H9 (cell line): ENCODE measurements around the gene GPR84. TPM values are rescaled to one million over a fixed set of nuclear protein-coding genes. Genes with fewer than 3 reads are reported as not detected.

ENCODE experiments used
- DNase-seq: peaks from one replicate; pipeline ENCODE4 v3.0.0-alpha.2; 2017
- H2AFZ ChIP-seq: one replicate; pipeline ENCODE4 v1.6.1; 2013; ENCODE audit warnings: mild to moderate bottlenecking, low read length, control low read depth, moderate library complexity
- H2AK5ac ChIP-seq: 2 replicates; pipeline ENCODE4 v1.6.1; 2013; ENCODE audit warnings: low read length, control low read depth, mixed read lengths; ENCODE audit not compliant: insufficient read length
- H2BK120ac ChIP-seq: one replicate; pipeline ENCODE4 v1.6.1; 2013; ENCODE audit warnings: low read depth, mild to moderate bottlenecking, low read length, control low read depth, inconsistent platforms; ENCODE audit not compliant: poor library complexity, severe bottlenecking
- H2BK12ac ChIP-seq: 2 replicates; pipeline ENCODE4 v1.6.1; 2013; ENCODE audit warnings: low read length, control low read depth, mixed read lengths, low read depth; ENCODE audit not compliant: insufficient read length
- H2BK15ac ChIP-seq: 2 replicates; pipeline ENCODE4 v1.6.1; 2013; ENCODE audit warnings: low read depth, low read length, control low read depth
- H2BK20ac ChIP-seq: one replicate; pipeline ENCODE4 v1.6.1; 2013; ENCODE audit warnings: low read depth, mild to moderate bottlenecking, low read length, control low read depth, inconsistent platforms; ENCODE audit not compliant: poor library complexity, severe bottlenecking
- H2BK5ac ChIP-seq: 2 replicates; pipeline ENCODE4 v1.6.1; 2013; ENCODE audit warnings: low read length, control low read depth, mixed read lengths; ENCODE audit not compliant: insufficient read length
- H3K14ac ChIP-seq: 2 replicates; pipeline ENCODE4 v1.6.1; 2013; ENCODE audit warnings: low read length, control low read depth; ENCODE audit not compliant: insufficient read depth
- H3K18ac ChIP-seq: 2 replicates; pipeline ENCODE4 v1.6.1; 2013; ENCODE audit warnings: low read depth, mild to moderate bottlenecking, mixed read lengths, low read length, control low read depth; ENCODE audit not compliant: insufficient read length
- H3K23ac ChIP-seq: 2 replicates; pipeline ENCODE4 v1.6.1; 2013; ENCODE audit warnings: low read length, control low read depth, mixed read lengths, low read depth; ENCODE audit not compliant: insufficient read length
- H3K23me2 ChIP-seq: 2 replicates; pipeline ENCODE4 v1.6.1; 2013; ENCODE audit warnings: low read depth, mild to moderate bottlenecking, mixed read lengths, low read length, control low read depth; ENCODE audit not compliant: insufficient read length, poor library complexity, severe bottlenecking
- H3K27ac ChIP-seq: 2 replicates; pipeline ENCODE4 v1.5.1; 2013; ENCODE audit warnings: low read length, control low read depth, mixed read lengths, low read depth; ENCODE audit not compliant: insufficient read length
- H3K27me3 ChIP-seq: 2 replicates; pipeline ENCODE4 v1.6.1; 2013; ENCODE audit warnings: low read length, control low read depth, inconsistent platforms; ENCODE audit not compliant: insufficient read depth
- H3K4ac ChIP-seq: 2 replicates; pipeline ENCODE4 v1.6.1; 2013; ENCODE audit warnings: low read depth, mild to moderate bottlenecking, control low read depth, inconsistent platforms, low read length, moderate library complexity
- H3K4me1 ChIP-seq: 2 replicates; pipeline ENCODE4 v1.6.1; 2013; ENCODE audit warnings: low read length, control low read depth, inconsistent platforms; ENCODE audit not compliant: insufficient read depth
- H3K4me2 ChIP-seq: 2 replicates; pipeline ENCODE4 v1.6.1; 2013; ENCODE audit warnings: low read length, control low read depth, mixed read lengths; ENCODE audit not compliant: insufficient read length, insufficient read depth
- H3K56ac ChIP-seq: 2 replicates; pipeline ENCODE4 v1.6.1; 2013; ENCODE audit warnings: low read depth, mild to moderate bottlenecking, mixed read lengths, low read length, control low read depth; ENCODE audit not compliant: insufficient read length
- H3K79me1 ChIP-seq: 2 replicates; pipeline ENCODE4 v1.6.1; 2013; ENCODE audit warnings: low read depth, mild to moderate bottlenecking, moderate library complexity, low read length, control low read depth, inconsistent platforms; ENCODE audit not compliant: insufficient read depth, poor library complexity, severe bottlenecking
- H3K79me2 ChIP-seq: 2 replicates; pipeline ENCODE4 v1.6.1; 2013; ENCODE audit warnings: low read length, control low read depth, inconsistent platforms; ENCODE audit not compliant: insufficient read depth
- H3K9ac ChIP-seq: 2 replicates; pipeline ENCODE4 v1.6.1; 2013; ENCODE audit warnings: low read length, control low read depth, mixed read lengths; ENCODE audit not compliant: insufficient read length; ENCODE audit errors: extremely low read depth
- H3K9me3 ChIP-seq: one replicate; pipeline ENCODE4 v1.6.1; 2013; ENCODE audit warnings: low read depth, low read length, inconsistent platforms; ENCODE audit not compliant: control insufficient read depth
- H3T11ph ChIP-seq: one replicate; pipeline ENCODE4 v1.6.1; 2013; ENCODE audit warnings: mild to moderate bottlenecking, low read length, control low read depth, inconsistent platforms
- H4K20me1 ChIP-seq: one replicate; pipeline ENCODE4 v1.6.1; 2013; ENCODE audit not compliant: control insufficient read depth, insufficient read length, insufficient read depth
- H4K5ac ChIP-seq: 2 replicates; pipeline ENCODE4 v1.6.1; 2013; ENCODE audit warnings: low read depth, mild to moderate bottlenecking, mixed read lengths, low read length, control low read depth; ENCODE audit not compliant: insufficient read length
- H4K8ac ChIP-seq: replicated peaks from 2 replicates; pipeline ENCODE4 v1.6.1; 2013; ENCODE audit warnings: low read length, control low read depth, mixed read lengths, low read depth; ENCODE audit not compliant: insufficient read length
- H4K91ac ChIP-seq: 2 replicates; pipeline ENCODE4 v1.6.1; 2013; ENCODE audit warnings: low read depth, mild to moderate bottlenecking, moderate library complexity, mixed read lengths, low read length, control low read depth; ENCODE audit not compliant: insufficient read length
- H3K27ac Mint-ChIP-seq, 3 experiments: 2 replicates in 2 of 3; 3 replicates in 1 of 3; pipeline ENCODE4 v1.8.0; 2020 to 2021; ENCODE audit warnings: mixed read lengths in 3 of 3, mild to moderate bottlenecking in 1 of 3, moderate library complexity in 1 of 3
- H3K27me3 Mint-ChIP-seq: 2 replicates; pipeline ENCODE4 v1.8.0; 2021; ENCODE audit warnings: low read depth, mild to moderate bottlenecking, moderate library complexity, mixed read lengths
- H3K36me3 Mint-ChIP-seq, 3 experiments: 2 replicates in 2 of 3; 3 replicates in 1 of 3; pipeline ENCODE4 v1.8.0; 2020 to 2021; ENCODE audit warnings: low read depth in 3 of 3, mixed read lengths in 3 of 3; ENCODE audit not compliant: insufficient read depth in 1 of 3
- H3K4me1 Mint-ChIP-seq, 2 experiments: 2 replicates each; pipeline ENCODE4 v1.8.0; 2020; ENCODE audit warnings: mixed read lengths in 2 of 2
- H3K4me3 Mint-ChIP-seq, 2 experiments: 2 replicates in 1 of 2; 3 replicates in 1 of 2; pipeline ENCODE4 v1.8.0; 2020 to 2021; ENCODE audit warnings: mild to moderate bottlenecking in 2 of 2, mixed read lengths in 2 of 2, moderate library complexity in 1 of 2
- H3K9me3 Mint-ChIP-seq, 2 experiments: 2 replicates in 1 of 2; 3 replicates in 1 of 2; pipeline ENCODE4 v1.8.0; 2020; ENCODE audit warnings: mild to moderate bottlenecking in 2 of 2, mixed read lengths in 2 of 2, moderate library complexity in 1 of 2
- CTCF ChIP-seq: fragments of 200-600 bp; sonication (generic); conservative IDR thresholded peaks from 3 replicates; pipeline ENCODE4 v1.8.0; 2021; ENCODE audit warnings: antibody characterized with exemption, mild to moderate bottlenecking
- WGBS: extraction: QIAGEN DNeasy Blood & Tissue Kit; methylation state at CpG from one replicate; pipeline ENCODE4 v1.1.7; 2013; ENCODE audit warnings: missing lambda C conversion rate, low lambda C conversion rate, mixed read lengths; ENCODE audit not compliant: insufficient read length; ENCODE audit errors: extremely low coverage; 5-methylcytosine and 5-hydroxymethylcytosine counted together
- total RNA-seq: library from RNA; stranded (reverse); gene quantifications from 2 replicates; pipeline ENCODE4 v1.2.1, GENCODE V29; 2021

GPR84 gene
- total RNA-seq, 1 experiment from 2014 or later, result not detected

- no peaks in the 10 kb centered on the region for H3K27me3 ChIP-seq
- no peak for DNase-seq
- H3K14ac ChIP-seq, result no peak overlapping the region
- no peak overlapping the region for H3K27ac ChIP-seq
- Mint-ChIP-seq H3K9me3 (no peaks in the 10 kb centered on the region), H3K27me3 (peaks cover 1% of the 10 kb centered on the region; the same call in 1 of the 2 replicates), H3K4me1 (peaks cover 3 to 7% of the 10 kb centered on the region in 2 experiments), H3K36me3 (peaks cover 11 to 29% (median 17%) of the 10 kb centered on the region in 3 experiments), H3K27ac (no peak overlapping the region), H3K4me3 (no peak overlapping the region)
- no peak overlapping the region for H3K56ac ChIP-seq
- H3K79me1 ChIP-seq, result no peaks in the 10 kb centered on the region
- no peak overlapping the region for H2BK15ac ChIP-seq
- no peak overlapping the region for H3K4ac ChIP-seq
- TF ChIP-seq CTCF, result no peak
- no peaks in the 10 kb centered on the region for H3K9me3 ChIP-seq
- H4K5ac ChIP-seq, result no peak overlapping the region
- WGBS, result no CpG with 5 or more reads among the region's 7 CpGs
- H3K79me2 ChIP-seq, result no peaks in the 10 kb centered on the region
- H4K8ac ChIP-seq, result no peak overlapping the region
- H3K23me2 ChIP-seq, result no peaks in the 10 kb centered on the region
- no peak overlapping the region for H3T11ph ChIP-seq
- no peaks in the 10 kb centered on the region for H3K4me1 ChIP-seq
- no peak overlapping the region for H2AFZ ChIP-seq
- no peak overlapping the region for H2BK12ac ChIP-seq
- H2BK120ac ChIP-seq, result no peak overlapping the region
- no peak overlapping the region for H2BK5ac ChIP-seq
- no peak overlapping the region for H4K91ac ChIP-seq
- no peaks in the 10 kb centered on the region for H4K20me1 ChIP-seq
- H3K18ac ChIP-seq, result no peak overlapping the region
- H2BK20ac ChIP-seq, result no peak overlapping the region
- no peak overlapping the region for H2AK5ac ChIP-seq
- H3K9ac ChIP-seq, result no peak overlapping the region
- H3K23ac ChIP-seq, result no peak overlapping the region
- H3K4me2 ChIP-seq, result no peak overlapping the region
Measured at GRCh38 chr12:54405573-54405972, 41.3 kb upstream of the GPR84 start.
